ENCODE data around the gene WDHD1. TPM values are rescaled to one million over a fixed set of nuclear protein-coding genes. Genes with fewer than 3 reads are reported as not detected.

WDHD1 gene
- total RNA-seq, 5 donors from 2014 or later (not counting 1 experiment from before 2014, with no cell fraction given): 2.5 to 6.1 (median 4.9) TPM

- no CpG with 5 or more reads among the region's 3 CpGs for WGBS (ENCODE audit: insufficient coverage)
- Histone ChIP-seq H3K4me3 (ENCODE audit: control insufficient read depth in 1 of 2, extremely low read depth in 1 of 2, low read length in 1 of 2) (no peak overlapping the region), H3K9me3 (no peaks in the 10 kb centered on the region), H3K4me1 (ENCODE audit: control insufficient read depth in 1 of 2, extremely low read depth in 1 of 2, insufficient read depth in 2 of 2, low read length in 2 of 2) (no peaks in the 10 kb centered on the region), H3K27me3 (replicated peaks in 1 of 2; ENCODE audit: control insufficient read depth in 2 of 2, extremely low read depth in 1 of 2, insufficient read depth in 2 of 2, low read length in 1 of 2) (no peaks in the 10 kb centered on the region), H3K27ac (ENCODE audit: low read length) (no peak overlapping the region), H3K36me3 (ENCODE audit: control insufficient read depth in 2 of 2, extremely low read depth in 1 of 2, insufficient read depth in 1 of 2, low read length in 1 of 2) (no peaks in the 10 kb centered on the region)
- ChIA-PET POLR2A (no interaction called here), CTCF (no interaction called here)
- DNase-seq: peak in 1 of 35 experiments; percentile 8
- Mint-ChIP-seq H3K9me3 (no peaks in the 10 kb centered on the region), H3K4me3 (no peak overlapping the region), H3K27me3 (no peaks in the 10 kb centered on the region), H3K27ac (no peak overlapping the region), H3K36me3 (peaks cover 25% of the 10 kb centered on the region), H3K4me1 (peaks cover 0 to 7% (median 0%) of the 10 kb centered on the region in 3 donors)
- peak in 1 of 4 experiments; percentile 37 for ATAC-seq (replicated peaks in 1 of 4)
These were observed 26.5 kb downstream of the WDHD1 start for GRCh38 chr14:55000381-55000780.

- H3K9me3 ChIP-seq: no peaks in the 10 kb centered on the region
- no peaks in the 10 kb centered on the region for H3K9me3 Mint-ChIP-seq
- no peak overlapping the region for H3K4me3 Mint-ChIP-seq
- no peaks in the 10 kb centered on the region for H3K4me1 Mint-ChIP-seq
- peaks cover 3 to 4% of the 10 kb centered on the region in 2 donors for H3K36me3 ChIP-seq (ENCODE audit: control insufficient read depth in 2 of 2, extremely low read depth in 1 of 2, insufficient read depth in 1 of 2, low read length in 1 of 2)
- no peaks in the 10 kb centered on the region for H3K27me3 Mint-ChIP-seq
- H3K27me3 ChIP-seq (replicated peaks in 1 of 2; ENCODE audit: control insufficient read depth in 2 of 2, extremely low read depth in 1 of 2, insufficient read depth in 2 of 2, low read length in 1 of 2): no peaks in the 10 kb centered on the region
- no peak overlapping the region for H3K27ac Mint-ChIP-seq
- WGBS (ENCODE audit: insufficient coverage): 90% methylated on average over 4 of the region's 4 CpGs
- H3K36me3 Mint-ChIP-seq: peaks cover 26% of the 10 kb centered on the region
- POLR2A ChIA-PET: interaction anchor here in 1 of 2 donors (0.8 kb wide), 1 partner anchor 20 kb away, joined by 3 read pairs; no protein-coding TSS in a partner anchor
- DNase-seq: no peak
- H3K4me1 ChIP-seq (ENCODE audit: control insufficient read depth in 1 of 2, extremely low read depth in 1 of 2, insufficient read depth in 2 of 2, low read length in 2 of 2): no peaks in the 10 kb centered on the region
- no peak overlapping the region for H3K4me3 ChIP-seq (ENCODE audit: control insufficient read depth in 1 of 2, extremely low read depth in 1 of 2, low read length in 1 of 2)
- no peak for ATAC-seq (replicated peaks in 1 of 4)
- no peak overlapping the region for H3K27ac ChIP-seq (ENCODE audit: low read length)
- CTCF ChIA-PET: interaction anchor here in 1 of 2 donors (0.7 kb wide), 1 partner anchor 421 kb away, joined by 3 read pairs; no protein-coding TSS in a partner anchor
These were observed 41.7 kb downstream of the WDHD1 start for GRCh38 chr14:54985156-54985555.

DNA sequence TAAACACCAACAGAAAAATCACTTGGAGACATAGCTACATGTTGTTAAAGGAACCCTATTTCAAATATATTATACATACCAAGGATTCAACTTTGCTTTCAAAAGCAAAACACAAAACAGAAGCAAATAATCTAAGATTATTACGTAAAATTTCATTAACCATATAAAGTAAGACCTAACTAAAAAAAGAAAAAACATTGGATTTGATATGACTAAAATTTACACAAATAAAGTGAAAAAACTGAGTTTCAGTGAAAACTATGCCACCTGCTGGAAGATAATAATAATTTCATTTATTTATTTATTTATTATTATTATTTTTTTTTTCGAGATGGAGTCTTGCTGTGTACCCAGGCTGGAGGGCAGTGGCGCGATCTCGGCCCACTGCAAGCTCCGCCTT is 45.2 kb downstream of the WDHD1 start:
- Mint-ChIP-seq H3K4me1 (no peaks in the 10 kb centered on the region), H3K36me3 (peaks cover 24% of the 10 kb centered on the region), H3K27ac (no peak overlapping the region), H3K9me3 (no peaks in the 10 kb centered on the region), H3K4me3 (no peak overlapping the region), H3K27me3 (no peaks in the 10 kb centered on the region)
- WGBS (ENCODE audit: insufficient coverage): no CpG with 5 or more reads among the region's 6 CpGs
- no peaks in the 10 kb centered on the region for H3K9me3 ChIP-seq
- ChIA-PET CTCF (interaction anchor here in 1 of 2 donors (0.9 kb wide), 1 partner anchor 417 kb away, joined by 3 read pairs; no protein-coding TSS in a partner anchor), POLR2A (no interaction called here)
- H3K4me1 ChIP-seq (ENCODE audit: control insufficient read depth in 1 of 2, extremely low read depth in 1 of 2, insufficient read depth in 2 of 2, low read length in 2 of 2): no peaks in the 10 kb centered on the region
- ATAC-seq (replicated peaks in 1 of 4) (no peak), DNase-seq (no peak)
- peaks cover 0 to 8% of the 10 kb centered on the region in 2 donors for H3K36me3 ChIP-seq (ENCODE audit: control insufficient read depth in 2 of 2, extremely low read depth in 1 of 2, insufficient read depth in 1 of 2, low read length in 1 of 2)
- no peaks in the 10 kb centered on the region for H3K27me3 ChIP-seq (replicated peaks in 1 of 2; ENCODE audit: control insufficient read depth in 2 of 2, extremely low read depth in 1 of 2, insufficient read depth in 2 of 2, low read length in 1 of 2)
- no peak overlapping the region for H3K27ac ChIP-seq (ENCODE audit: low read length)
- H3K4me3 ChIP-seq (ENCODE audit: control insufficient read depth in 1 of 2, extremely low read depth in 1 of 2, low read length in 1 of 2): no peak overlapping the region

GRCh38 chr14:54979039-54979438 is 47.9 kb downstream of the WDHD1 start:
- H3K27me3 Mint-ChIP-seq: no peaks in the 10 kb centered on the region
- no peak for ATAC-seq (replicated peaks in 1 of 4)
- CTCF ChIA-PET: no interaction called here
- POLR2A ChIA-PET: no interaction called here
- peaks cover 0 to 4% (median 0%) of the 10 kb centered on the region in 3 donors for H3K4me1 Mint-ChIP-seq
- H3K36me3 ChIP-seq (ENCODE audit: control insufficient read depth in 2 of 2, extremely low read depth in 1 of 2, insufficient read depth in 1 of 2, low read length in 1 of 2): peaks cover 0 to 5% of the 10 kb centered on the region in 2 donors
- H3K4me3 ChIP-seq (ENCODE audit: control insufficient read depth in 1 of 2, extremely low read depth in 1 of 2, low read length in 1 of 2): no peak overlapping the region
- H3K4me3 Mint-ChIP-seq: no peak overlapping the region
- no peaks in the 10 kb centered on the region for H3K9me3 Mint-ChIP-seq
- H3K27ac ChIP-seq (ENCODE audit: low read length): no peak overlapping the region
- WGBS (ENCODE audit: insufficient coverage): 70% methylated on average over 2 of the region's 3 CpGs
- H3K36me3 Mint-ChIP-seq: peaks cover 7% of the 10 kb centered on the region
- H3K27ac Mint-ChIP-seq: peak overlapping the region in 1 of 2 donors; percentile 6
- peaks cover 0 to 3% of the 10 kb centered on the region in 2 experiments for H3K4me1 ChIP-seq (ENCODE audit: control insufficient read depth in 1 of 2, extremely low read depth in 1 of 2, insufficient read depth in 2 of 2, low read length in 2 of 2)
- no peak for DNase-seq
- H3K9me3 ChIP-seq: no peaks in the 10 kb centered on the region
- no peaks in the 10 kb centered on the region for H3K27me3 ChIP-seq (replicated peaks in 1 of 2; ENCODE audit: control insufficient read depth in 2 of 2, extremely low read depth in 1 of 2, insufficient read depth in 2 of 2, low read length in 1 of 2)

DNA sequence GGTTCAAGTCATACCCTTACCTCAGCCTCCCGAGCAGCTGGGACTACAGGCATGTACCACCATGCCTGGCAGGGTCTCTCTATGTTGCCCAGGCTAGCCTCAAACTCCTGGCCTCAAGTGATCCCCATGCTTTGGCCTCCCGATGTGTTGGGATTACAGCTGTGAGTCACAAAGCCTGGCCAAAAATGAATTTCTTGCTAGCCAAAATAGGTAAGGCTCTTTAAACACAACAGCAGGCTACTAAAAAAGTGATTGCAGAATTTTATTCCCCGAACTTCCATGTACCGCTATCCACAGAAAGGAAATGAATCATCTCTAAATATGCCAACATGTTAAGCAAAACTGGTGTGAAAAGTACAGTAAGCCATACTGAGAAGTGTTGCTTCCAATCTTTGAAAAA is 50.6 kb downstream of the WDHD1 start:
- Mint-ChIP-seq H3K4me3 (no peak overlapping the region), H3K36me3 (peaks cover 3% of the 10 kb centered on the region), H3K27me3 (no peaks in the 10 kb centered on the region), H3K4me1 (peaks cover 0 to 4% (median 0%) of the 10 kb centered on the region in 3 donors), H3K27ac (no peak overlapping the region), H3K9me3 (no peaks in the 10 kb centered on the region)
- Histone ChIP-seq H3K36me3 (ENCODE audit: control insufficient read depth in 2 of 2, extremely low read depth in 1 of 2, insufficient read depth in 1 of 2, low read length in 1 of 2) (peaks cover 0 to 5% of the 10 kb centered on the region in 2 donors), H3K9me3 (no peaks in the 10 kb centered on the region), H3K4me1 (ENCODE audit: control insufficient read depth in 1 of 2, extremely low read depth in 1 of 2, insufficient read depth in 2 of 2, low read length in 2 of 2) (peaks cover 0 to 3% of the 10 kb centered on the region in 2 experiments), H3K27ac (ENCODE audit: low read length) (no peak overlapping the region), H3K27me3 (replicated peaks in 1 of 2; ENCODE audit: control insufficient read depth in 2 of 2, extremely low read depth in 1 of 2, insufficient read depth in 2 of 2, low read length in 1 of 2) (no peaks in the 10 kb centered on the region), H3K4me3 (ENCODE audit: control insufficient read depth in 1 of 2, extremely low read depth in 1 of 2, low read length in 1 of 2) (no peak overlapping the region)
- ATAC-seq (replicated peaks in 1 of 4): no peak
- CTCF ChIA-PET: no interaction called here
- POLR2A ChIA-PET: no interaction called here
- DNase-seq: no peak
- WGBS (ENCODE audit: insufficient coverage): 100% methylated on average over 1 of the region's 4 CpGs

DNA sequence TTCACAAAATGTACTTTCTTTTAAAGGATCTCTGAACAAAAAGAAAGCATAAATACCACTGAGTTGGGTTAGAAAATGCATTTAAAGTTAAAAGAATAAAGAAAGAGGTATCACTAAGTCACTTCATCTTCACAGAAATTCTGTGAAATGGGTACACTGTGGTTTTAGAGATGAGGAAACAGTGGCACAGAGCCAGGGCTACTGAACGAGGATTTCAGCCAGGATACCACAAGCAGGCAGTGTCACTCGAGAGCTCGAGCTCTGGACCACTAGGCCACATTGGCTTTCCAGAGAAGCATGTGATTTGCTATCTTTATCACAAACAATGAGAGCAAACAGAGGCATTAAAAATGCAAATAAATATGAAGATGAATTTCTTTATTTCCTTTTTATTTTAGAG is 51.0 kb downstream of the WDHD1 start:
- ATAC-seq (replicated peaks in 1 of 4): no peak
- 80% methylated on average over 2 of the region's 3 CpGs for WGBS (ENCODE audit: insufficient coverage)
- no peak overlapping the region for H3K27ac Mint-ChIP-seq

More for the DNA sequence above, 51.0 kb downstream of the WDHD1 start:
- no peaks in the 10 kb centered on the region for H3K9me3 Mint-ChIP-seq
- H3K27me3 ChIP-seq (replicated peaks in 1 of 2; ENCODE audit: control insufficient read depth in 2 of 2, extremely low read depth in 1 of 2, insufficient read depth in 2 of 2, low read length in 1 of 2): no peaks in the 10 kb centered on the region
- H3K36me3 Mint-ChIP-seq: peaks cover 3% of the 10 kb centered on the region
- peaks cover 0 to 5% of the 10 kb centered on the region in 2 donors for H3K36me3 ChIP-seq (ENCODE audit: control insufficient read depth in 2 of 2, extremely low read depth in 1 of 2, insufficient read depth in 1 of 2, low read length in 1 of 2)
- peaks cover 0 to 4% (median 0%) of the 10 kb centered on the region in 3 donors for H3K4me1 Mint-ChIP-seq
- ChIA-PET CTCF (interaction anchor here in 1 of 2 donors (0.7 to 0.8 kb wide), 2 partner anchors 295 to 1486 kb away, joined by 3 read pairs; partner anchors contain the start of gene FBXO34), POLR2A (no interaction called here)
- no peaks in the 10 kb centered on the region for H3K9me3 ChIP-seq
- DNase-seq: no peak
- H3K27me3 Mint-ChIP-seq: no peaks in the 10 kb centered on the region
- H3K4me1 ChIP-seq (ENCODE audit: control insufficient read depth in 1 of 2, extremely low read depth in 1 of 2, insufficient read depth in 2 of 2, low read length in 2 of 2): peaks cover 0 to 3% of the 10 kb centered on the region in 2 experiments
- H3K4me3 Mint-ChIP-seq: no peak overlapping the region
- no peak overlapping the region for H3K27ac ChIP-seq (ENCODE audit: low read length)
- no peak overlapping the region for H3K4me3 ChIP-seq (ENCODE audit: control insufficient read depth in 1 of 2, extremely low read depth in 1 of 2, low read length in 1 of 2)
